GM10266 (cell line): ENCODE measurements around the gene NTRK3.

Experiments used
- DNase-seq: peaks from one replicate; pipeline ENCODE4 v3.0.0; 2012; ENCODE audit errors: extremely low spot score
- TF ChIP-seq, protein P1 (sequence below): IDR thresholded peaks from 2 replicates; pipeline ENCODE4 v1.5.1; 2012; ENCODE audit warnings: mild to moderate bottlenecking, low read depth; ENCODE audit not compliant: control insufficient read depth, insufficient read depth; ENCODE audit errors: missing control alignments

Gene NTRK3

DNA sequence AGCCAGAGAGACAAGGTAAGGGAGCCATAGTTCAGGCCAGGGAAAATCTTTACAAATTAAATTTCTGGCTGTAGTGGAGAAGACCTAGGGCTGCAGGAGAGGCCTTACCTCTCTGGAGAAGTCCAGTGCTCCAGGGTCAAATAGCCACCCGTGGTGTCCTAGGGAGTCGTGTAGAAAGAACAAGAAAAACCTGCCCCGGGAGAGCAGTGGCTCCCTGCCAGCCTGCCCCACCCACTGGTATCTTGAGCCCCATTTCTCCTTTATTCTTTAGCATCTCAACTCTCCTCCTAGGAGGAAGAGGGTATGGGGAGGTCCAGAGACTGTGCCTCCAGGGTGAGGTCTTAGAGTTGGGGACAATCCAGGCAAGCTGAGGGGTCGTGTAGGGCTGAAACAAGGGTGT, 32.1 kb upstream of the NTRK3 start:
- TF ChIP-seq, protein P1, sequence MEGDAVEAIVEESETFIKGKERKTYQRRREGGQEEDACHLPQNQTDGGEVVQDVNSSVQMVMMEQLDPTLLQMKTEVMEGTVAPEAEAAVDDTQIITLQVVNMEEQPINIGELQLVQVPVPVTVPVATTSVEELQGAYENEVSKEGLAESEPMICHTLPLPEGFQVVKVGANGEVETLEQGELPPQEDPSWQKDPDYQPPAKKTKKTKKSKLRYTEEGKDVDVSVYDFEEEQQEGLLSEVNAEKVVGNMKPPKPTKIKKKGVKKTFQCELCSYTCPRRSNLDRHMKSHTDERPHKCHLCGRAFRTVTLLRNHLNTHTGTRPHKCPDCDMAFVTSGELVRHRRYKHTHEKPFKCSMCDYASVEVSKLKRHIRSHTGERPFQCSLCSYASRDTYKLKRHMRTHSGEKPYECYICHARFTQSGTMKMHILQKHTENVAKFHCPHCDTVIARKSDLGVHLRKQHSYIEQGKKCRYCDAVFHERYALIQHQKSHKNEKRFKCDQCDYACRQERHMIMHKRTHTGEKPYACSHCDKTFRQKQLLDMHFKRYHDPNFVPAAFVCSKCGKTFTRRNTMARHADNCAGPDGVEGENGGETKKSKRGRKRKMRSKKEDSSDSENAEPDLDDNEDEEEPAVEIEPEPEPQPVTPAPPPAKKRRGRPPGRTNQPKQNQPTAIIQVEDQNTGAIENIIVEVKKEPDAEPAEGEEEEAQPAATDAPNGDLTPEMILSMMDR: no peak
- DNase-seq: no peak

DNA sequence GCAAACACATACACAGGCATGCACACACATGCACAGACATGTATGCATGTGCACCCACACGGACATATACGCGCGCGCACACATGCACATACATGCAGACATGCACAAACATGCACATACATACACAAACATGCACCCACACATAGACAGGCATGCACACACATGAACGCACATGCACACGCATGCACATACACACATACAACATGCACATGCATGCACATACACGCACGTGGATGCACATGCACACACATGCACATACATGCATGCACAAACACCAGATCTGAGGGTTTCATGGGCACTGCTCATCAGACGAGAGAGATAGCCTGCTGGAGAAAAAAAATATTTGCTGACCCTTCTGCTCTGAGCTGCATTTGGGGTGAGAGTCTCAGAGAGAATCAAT, 31.7 kb upstream of the NTRK3 start:
- TF ChIP-seq, protein P1: no peak
- no peak for DNase-seq

DNA sequence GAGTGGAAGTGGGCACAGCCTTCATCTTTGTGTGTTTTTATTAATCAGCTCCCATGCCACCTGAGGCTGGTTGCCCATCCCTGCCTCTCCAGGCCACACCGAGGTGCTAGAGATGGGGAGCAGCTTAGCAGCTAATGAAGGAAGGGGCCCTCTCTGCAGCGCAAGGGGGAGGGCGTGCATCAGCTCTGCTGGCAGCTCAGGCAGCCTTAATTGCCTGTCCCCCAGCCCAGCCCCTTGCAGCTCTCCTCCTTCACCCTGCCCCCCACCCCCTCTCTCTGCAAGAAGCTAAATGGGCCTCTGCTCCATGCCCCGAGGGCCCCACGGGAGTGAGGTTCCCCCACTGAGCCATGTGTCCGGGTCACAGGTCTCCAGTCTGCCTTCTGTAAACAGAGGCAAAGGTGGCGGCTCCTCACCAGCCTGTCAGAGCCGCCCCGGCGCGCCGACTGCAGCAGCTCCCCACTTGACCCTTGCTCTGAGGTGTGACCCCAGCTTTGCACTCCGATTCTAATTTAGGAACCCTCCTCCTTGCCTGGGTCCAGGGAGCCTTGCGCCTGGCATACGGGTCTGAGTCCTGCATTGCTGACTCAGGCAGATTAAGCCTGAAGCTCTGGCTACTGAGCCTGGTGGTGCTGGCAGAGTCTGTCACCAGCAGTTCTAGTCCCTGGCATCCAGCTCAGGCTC, 27.9 kb upstream of the NTRK3 start:
- no peak for DNase-seq
- TF ChIP-seq, protein P1: no peak

DNA sequence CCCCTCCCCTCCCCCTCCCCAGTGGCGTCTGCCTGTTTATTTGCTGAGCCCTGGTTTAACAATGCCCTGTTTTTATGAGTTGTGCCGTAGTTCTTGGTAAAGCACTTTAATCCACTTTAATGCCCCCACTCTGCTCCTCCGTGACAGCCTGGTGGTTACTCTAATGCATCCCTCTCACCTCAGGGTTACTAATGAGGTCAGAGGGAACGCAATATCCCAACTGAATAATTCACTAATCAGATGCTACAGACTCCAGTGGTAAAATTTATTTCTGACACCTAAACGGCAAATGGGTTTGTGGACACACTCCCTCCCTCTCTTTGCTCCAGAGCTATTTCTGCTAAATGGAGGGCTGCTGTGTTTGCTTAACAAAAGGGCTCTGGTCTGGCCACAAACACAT, 26.1 kb upstream of the NTRK3 start:
- no peak for DNase-seq
- TF ChIP-seq, protein P1: no peak

DNA sequence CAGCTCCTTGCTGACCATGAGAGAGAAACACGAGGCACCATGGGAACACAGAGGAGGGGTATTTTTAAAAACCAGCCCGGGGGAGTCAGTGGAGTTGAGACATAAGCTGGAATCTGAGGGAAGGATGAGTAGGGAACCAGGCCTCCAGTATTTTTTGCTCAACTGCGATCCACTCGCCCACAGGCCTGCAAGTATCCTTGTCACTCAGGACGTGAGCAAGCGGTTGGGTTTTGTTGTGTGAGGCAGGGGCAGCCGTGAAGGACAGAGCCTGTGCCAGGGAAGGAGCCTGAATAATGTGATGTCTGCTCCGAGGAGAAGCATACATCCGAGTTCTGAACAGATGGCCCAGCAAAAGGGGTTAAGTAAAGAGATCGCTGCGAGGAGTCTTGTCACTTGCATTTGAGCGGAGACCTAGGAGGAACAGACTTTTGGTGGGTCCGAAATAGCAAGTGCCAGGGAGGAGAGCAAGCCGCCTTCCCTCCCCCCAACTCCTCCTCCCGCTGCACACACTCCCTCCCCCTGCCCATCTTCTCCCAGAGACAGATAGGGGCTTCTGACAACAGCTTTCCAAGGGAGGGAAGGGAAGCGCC, 20.4 kb upstream of the NTRK3 start:
- no peak for DNase-seq
- TF ChIP-seq, protein P1: no peak

DNA sequence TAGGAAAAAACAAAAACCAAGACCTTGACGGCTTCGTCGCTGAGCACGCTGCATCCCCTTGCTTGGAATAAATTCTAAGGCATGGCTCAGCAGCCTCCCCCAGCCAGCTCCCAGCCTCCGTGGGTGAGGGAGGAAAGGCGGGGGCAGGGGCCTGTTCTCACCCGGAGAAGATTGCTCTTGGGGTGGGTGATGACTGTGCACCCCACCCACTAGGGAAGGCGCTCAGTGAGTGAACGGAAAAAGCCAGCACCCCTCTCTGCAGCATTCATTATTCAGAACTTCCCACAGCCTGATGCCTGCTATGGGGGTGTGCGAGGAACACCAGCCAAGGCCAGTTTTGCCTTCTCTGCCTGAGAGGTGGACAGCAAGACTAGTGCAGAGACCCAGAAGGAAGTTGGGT, 19.3 kb upstream of the NTRK3 start:
- no peak for DNase-seq
- TF ChIP-seq, protein P1: no peak

DNA sequence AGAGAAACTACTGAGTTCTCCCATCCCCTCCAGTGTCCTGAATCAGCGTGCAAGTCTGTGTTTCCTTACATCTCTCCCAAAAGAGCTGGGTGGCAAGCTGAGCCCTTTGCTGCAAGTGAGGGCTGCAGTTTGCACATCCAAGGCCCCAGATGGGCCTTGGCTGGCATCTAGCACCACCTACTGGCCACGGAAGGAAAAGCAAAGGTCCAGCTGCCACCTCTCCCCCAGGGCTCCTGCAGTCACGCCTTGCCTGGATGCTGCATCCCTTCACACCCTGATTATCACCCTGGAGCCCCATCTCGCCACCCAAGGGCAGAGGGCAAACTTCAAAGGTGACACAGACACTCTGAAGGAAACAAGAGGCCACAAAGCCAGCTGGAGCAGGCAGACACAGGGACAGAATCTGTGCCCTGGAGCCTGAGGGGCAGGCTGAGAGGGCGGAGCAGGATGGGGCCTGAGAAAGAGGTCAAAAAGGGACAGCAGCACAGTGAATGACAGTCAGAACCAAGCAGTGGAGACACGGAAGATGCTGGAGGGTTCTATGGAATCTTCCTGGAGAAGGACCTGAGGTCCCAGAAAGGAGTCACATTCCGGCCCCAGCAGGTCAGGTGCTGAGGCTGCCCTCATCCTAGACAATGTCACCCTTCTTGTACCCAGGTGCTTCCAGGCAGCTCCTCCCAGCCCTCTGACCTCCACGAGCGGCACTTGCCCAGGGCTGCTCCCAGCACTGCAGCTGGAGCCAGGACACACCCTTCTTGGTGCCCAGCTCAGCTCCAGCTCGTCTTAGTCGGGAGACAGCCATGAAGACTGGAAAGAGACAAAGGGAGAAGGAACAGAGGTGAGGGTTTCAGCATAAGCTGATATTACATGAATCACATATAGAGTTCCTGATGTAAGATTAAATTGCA, 18.3 kb upstream of the NTRK3 start:
- TF ChIP-seq, protein P1: peak; percentile 93
- DNase-seq: peak; percentile 76
